ENCODE data around the gene WDR72. TPM values are rescaled to one million over a fixed set of nuclear protein-coding genes. Genes with fewer than 3 reads are reported as not detected.

WDR72 gene
- total RNA-seq, 1 donor from 2014 or later: 2.3 TPM

DNA sequence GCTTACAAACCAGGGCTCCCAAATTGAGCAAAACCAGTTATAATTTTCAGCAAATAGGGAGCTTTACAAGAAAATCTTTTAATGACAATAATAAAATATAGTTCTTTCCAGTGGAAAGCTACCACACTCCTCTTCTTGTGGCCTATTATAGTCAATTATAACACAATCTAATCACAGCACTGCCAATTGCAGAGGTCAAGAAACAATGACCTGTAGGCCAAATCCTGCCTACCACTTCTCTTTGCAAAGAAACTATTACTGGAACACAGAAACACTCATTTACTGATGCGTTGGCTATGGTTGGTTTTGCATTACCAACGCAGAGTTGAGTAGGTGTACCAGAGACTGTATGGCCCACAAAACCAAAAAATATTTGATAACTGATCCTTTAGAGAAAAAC is 110.5 kb downstream of the WDR72 start:
- no peak overlapping the region for H3K4me3 ChIP-seq (ENCODE audit: low read depth, low read length)
- TF ChIP-seq CTCF (conservative IDR thresholded peaks at IDR 0.05; ENCODE audit: low read depth, low read length): no peak
- DNase-seq (ENCODE audit: low read depth): no peak

DNA sequence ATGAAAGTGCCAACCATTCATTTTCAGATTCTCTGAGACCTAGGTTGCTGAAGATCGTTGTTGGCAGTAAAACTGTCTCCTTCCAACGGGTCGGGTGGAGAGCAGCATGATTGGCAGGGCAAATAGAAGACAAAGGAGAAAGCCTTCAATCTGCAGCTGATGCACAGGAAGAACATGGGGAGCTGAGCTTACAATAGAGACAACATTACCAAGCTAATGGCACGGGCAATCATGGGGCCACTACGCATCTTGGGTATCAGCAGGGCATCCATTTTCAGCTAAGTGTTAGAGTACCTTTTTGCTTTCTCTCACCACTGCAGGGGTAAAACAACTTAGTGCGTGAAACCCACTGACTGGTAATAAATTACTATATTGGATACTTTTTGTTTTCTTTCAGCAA is 114.8 kb downstream of the WDR72 start:
- no peak overlapping the region for H3K4me3 ChIP-seq (ENCODE audit: low read depth, low read length)
- TF ChIP-seq CTCF (conservative IDR thresholded peaks at IDR 0.05; ENCODE audit: low read depth, low read length): no peak
- DNase-seq (ENCODE audit: low read depth): no peak

GRCh38 chr15:53634517-53635106 is 124.9 kb downstream of the WDR72 start:
- DNase-seq (ENCODE audit: low read depth): no peak
- no peak for TF ChIP-seq CTCF (conservative IDR thresholded peaks at IDR 0.05; ENCODE audit: low read depth, low read length)

GRCh38 chr15:53627279-53627678 is 132.2 kb downstream of the WDR72 start:
- TF ChIP-seq CTCF (conservative IDR thresholded peaks at IDR 0.05; ENCODE audit: low read depth, low read length): no peak
- no peak for DNase-seq (ENCODE audit: low read depth)
- no peak overlapping the region for H3K4me3 ChIP-seq (ENCODE audit: low read depth, low read length)

More at GRCh38 chr15:53634517-53635106, 124.9 kb downstream of the WDR72 start:
- no peak overlapping the region for H3K4me3 ChIP-seq (ENCODE audit: low read depth, low read length)

- no peak for DNase-seq (ENCODE audit: low read depth)
- TF ChIP-seq CTCF (conservative IDR thresholded peaks at IDR 0.05; ENCODE audit: low read depth, low read length): no peak
- H3K4me3 ChIP-seq (ENCODE audit: low read depth, low read length): no peak overlapping the region
These were observed 133.3 kb downstream of the WDR72 start for GRCh38 chr15:53625962-53626845.

- no peak for DNase-seq (ENCODE audit: low read depth)
- no peak for TF ChIP-seq CTCF (conservative IDR thresholded peaks at IDR 0.05; ENCODE audit: low read depth, low read length)
These were observed 134.2 kb downstream of the WDR72 start for GRCh38 chr15:53625260-53625659.

More at GRCh38 chr15:53625260-53625659, 134.2 kb downstream of the WDR72 start:
- no peak overlapping the region for H3K4me3 ChIP-seq (ENCODE audit: low read depth, low read length)
